Measurements from ENCODE around the gene ALK.

DNA sequence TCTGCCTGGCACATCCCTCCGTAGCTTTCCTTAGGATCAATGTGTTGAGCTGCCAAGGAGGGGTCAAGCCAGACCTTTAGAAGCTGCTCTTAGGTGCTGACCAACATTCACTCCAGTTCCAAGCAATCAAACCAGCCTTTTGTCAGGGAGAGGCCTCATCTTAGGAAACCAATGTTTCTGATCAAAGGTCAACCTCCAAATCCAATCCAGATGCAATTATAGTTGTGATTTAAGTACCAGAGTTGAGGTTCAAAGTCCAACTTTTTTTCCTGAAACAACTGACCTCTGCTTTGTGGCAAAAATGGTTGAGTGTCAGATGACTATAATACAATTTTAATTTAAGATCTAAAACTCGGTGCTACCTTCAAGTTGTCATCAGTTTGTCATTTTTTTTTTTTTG lies 303.4 kb downstream of the ALK start:
- TF ChIP-seq, protein P1, sequence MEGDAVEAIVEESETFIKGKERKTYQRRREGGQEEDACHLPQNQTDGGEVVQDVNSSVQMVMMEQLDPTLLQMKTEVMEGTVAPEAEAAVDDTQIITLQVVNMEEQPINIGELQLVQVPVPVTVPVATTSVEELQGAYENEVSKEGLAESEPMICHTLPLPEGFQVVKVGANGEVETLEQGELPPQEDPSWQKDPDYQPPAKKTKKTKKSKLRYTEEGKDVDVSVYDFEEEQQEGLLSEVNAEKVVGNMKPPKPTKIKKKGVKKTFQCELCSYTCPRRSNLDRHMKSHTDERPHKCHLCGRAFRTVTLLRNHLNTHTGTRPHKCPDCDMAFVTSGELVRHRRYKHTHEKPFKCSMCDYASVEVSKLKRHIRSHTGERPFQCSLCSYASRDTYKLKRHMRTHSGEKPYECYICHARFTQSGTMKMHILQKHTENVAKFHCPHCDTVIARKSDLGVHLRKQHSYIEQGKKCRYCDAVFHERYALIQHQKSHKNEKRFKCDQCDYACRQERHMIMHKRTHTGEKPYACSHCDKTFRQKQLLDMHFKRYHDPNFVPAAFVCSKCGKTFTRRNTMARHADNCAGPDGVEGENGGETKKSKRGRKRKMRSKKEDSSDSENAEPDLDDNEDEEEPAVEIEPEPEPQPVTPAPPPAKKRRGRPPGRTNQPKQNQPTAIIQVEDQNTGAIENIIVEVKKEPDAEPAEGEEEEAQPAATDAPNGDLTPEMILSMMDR (conservative IDR thresholded peaks at IDR 0.05; ENCODE audit: low read depth, low read length), result no peak
- no peak for TF ChIP-seq EZH2 (IDR thresholded peaks at IDR 0.05; ENCODE audit: borderline replicate concordance, low read depth, low read length, poor library complexity, severe bottlenecking)

All from A673 (cell line).